PC-9 (cell line): ENCODE results near the gene XPO6.

Source experiments
- CTCF ChIP-seq: fragments of 200-600 bp; sonication (generic); conservative IDR thresholded peaks from 2 replicates; pipeline ENCODE4 v1.6.1; 2017; ENCODE audit warnings: mixed run types, antibody characterized with exemption, mild to moderate bottlenecking, moderate library complexity
- EZH2 ChIP-seq: fragments of 200-600 bp; sonication (generic); IDR thresholded peaks from 2 replicates; pipeline ENCODE4 v1.8.0; 2017; ENCODE audit warnings: antibody characterized with exemption, low read depth

DNA sequence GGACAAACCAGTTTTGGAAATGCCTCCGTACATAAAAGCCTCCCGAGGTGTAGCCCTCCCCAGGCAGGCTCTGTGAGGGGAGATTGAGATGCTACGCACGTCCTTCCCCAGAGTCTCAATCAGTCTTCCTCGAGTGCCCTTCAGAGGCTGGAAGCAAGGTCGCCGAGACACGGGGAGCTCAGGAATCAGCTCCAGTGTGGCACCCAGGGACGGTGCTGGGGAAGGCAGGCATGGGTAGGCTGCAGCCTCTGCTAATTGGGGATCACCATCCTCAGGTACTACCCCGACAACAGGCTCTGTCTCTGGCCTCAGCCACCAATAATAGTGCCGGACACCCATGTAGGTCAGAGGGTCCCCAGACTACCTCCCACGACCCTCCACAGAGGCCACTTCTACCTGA, 120.1 kb downstream of the XPO6 start:
- TF ChIP-seq CTCF = no peak
- no peak for TF ChIP-seq EZH2
